Naive thymus-derived CD4-positive, alpha-beta T cell (primary cell): ENCODE measurements around the gene SYT1. TPM values are rescaled to one million over a fixed set of nuclear protein-coding genes. Genes with fewer than 3 reads are reported as not detected.

Experiments
- ATAC-seq: fragments of 150-1000 bp; cut with Tn5 transposase; 2 replicates; pipeline ENCODE4 v1.10.0; 2021; ENCODE audit warnings: mild to moderate bottlenecking, moderate library complexity
- CTCF ChIA-PET: fragments of 350-600 bp; sonication (Branson Sonifier 250); formaldehyde crosslinking; loops from one replicate; lab custom pipeline; 2021; ENCODE audit warnings: antibody characterized with exemption; lab: Charles Lee
- POLR2A ChIA-PET: fragments of 350-600 bp; sonication (Branson Sonifier 250); formaldehyde crosslinking; loops from one replicate; lab custom pipeline; 2021; ENCODE audit warnings: antibody characterized with exemption, inconsistent platforms; lab: Charles Lee
- DNase-seq, 9 donors: peaks; one replicate each; pipeline versions ENCODE4 v3.0.0 to v3.0.0-alpha.2; 2020 to 2022; ENCODE audit warnings: mixed read lengths in 1 of 9
- H3K27ac ChIP-seq: one replicate; pipeline ENCODE4 v1.7.0; 2013; ENCODE audit warnings: mild to moderate bottlenecking, low read depth, low read length, moderate library complexity
- H3K27me3 ChIP-seq, 2 donors: one replicate each; pipeline ENCODE4 v1.7.0; 2013; ENCODE audit warnings: low read length in 2 of 2, mild to moderate bottlenecking in 2 of 2, moderate library complexity in 2 of 2; ENCODE audit not compliant: control insufficient read depth in 2 of 2, insufficient read depth in 2 of 2
- H3K36me3 ChIP-seq, 3 experiments: 1 replicate in 2 of 3; 2 replicates in 1 of 3; pipeline ENCODE4 v1.7.0; 2013; ENCODE audit warnings: low read length in 3 of 3, mild to moderate bottlenecking in 3 of 3, moderate library complexity in 1 of 3; ENCODE audit not compliant: insufficient read depth in 3 of 3, control insufficient read depth in 2 of 3
- H3K4me1 ChIP-seq, 2 donors: one replicate each; pipeline ENCODE4 v1.7.0; 2013; ENCODE audit warnings: low read length in 2 of 2, mild to moderate bottlenecking in 2 of 2, moderate library complexity in 1 of 2; ENCODE audit not compliant: control insufficient read depth in 2 of 2, insufficient read depth in 2 of 2
- H3K4me3 ChIP-seq: 2 replicates; pipeline ENCODE4 v1.7.0; 2013; ENCODE audit warnings: mild to moderate bottlenecking, low read length
- H3K9me3 ChIP-seq, 3 experiments: 1 replicate in 2 of 3; 2 replicates in 1 of 3; pipeline ENCODE4 v1.7.0; 2013; ENCODE audit warnings: low read length in 3 of 3; ENCODE audit not compliant: control insufficient read depth in 2 of 3
- H3K27ac Mint-ChIP-seq, 9 donors: one replicate each; pipeline ENCODE4 v1.8.0; 2020 to 2022; ENCODE audit warnings: mixed read lengths in 9 of 9, mild to moderate bottlenecking in 8 of 9, moderate library complexity in 5 of 9, inconsistent platforms in 2 of 9
- H3K27me3 Mint-ChIP-seq, 5 donors: one replicate each; pipeline ENCODE4 v1.8.0; 2021 to 2022; ENCODE audit warnings: mixed read lengths in 5 of 5, mild to moderate bottlenecking in 1 of 5
- H3K36me3 Mint-ChIP-seq, 5 donors: one replicate each; pipeline ENCODE4 v1.8.0; 2020 to 2022; ENCODE audit warnings: mixed read lengths in 5 of 5, mild to moderate bottlenecking in 3 of 5, inconsistent platforms in 1 of 5
- H3K4me1 Mint-ChIP-seq, 7 donors: one replicate each; pipeline ENCODE4 v1.8.0; 2020 to 2022; ENCODE audit warnings: mixed read lengths in 7 of 7, mild to moderate bottlenecking in 3 of 7, inconsistent platforms in 1 of 7
- H3K4me3 Mint-ChIP-seq, 10 donors: one replicate each; pipeline ENCODE4 v1.8.0; 2020 to 2022; ENCODE audit warnings: mild to moderate bottlenecking in 10 of 10, mixed read lengths in 10 of 10, moderate library complexity in 6 of 10, inconsistent platforms in 2 of 10
- H3K9me3 Mint-ChIP-seq, 11 donors: one replicate each; pipeline ENCODE4 v1.8.0; 2020 to 2022; ENCODE audit warnings: mixed read lengths in 11 of 11, mild to moderate bottlenecking in 4 of 11, inconsistent platforms in 1 of 11, moderate library complexity in 1 of 11
- intact Hi-C, 2 donors: fragments of 100-400 bp; cut with micrococcal nuclease; formaldehyde crosslinking; loops; one replicate each; pipeline ENCODE4 v1.15.1; 2023
- polyA plus RNA-seq, 2 donors: library from polyadenylated mRNA; unstranded; fragments of 300-500 nt; fragmentation: Illumina TruSeq; gene quantifications; one replicate each; pipeline ENCODE4 v1.2.3, GENCODE V29; 2021
- total RNA-seq, 6 experiments: library from RNA in 5 of 6; stranded (reverse) in 5 of 6; gene quantifications; 1 replicate in 5 of 6; 2 replicates in 1 of 6; pipeline ENCODE4 v1.2.3 and lab custom pipeline; 2021 to 2026

The SYT1 gene
- total and polyA plus RNA-seq, 7 experiments from 2014 or later, result 0.98 TPM; not detected in 6

DNA sequence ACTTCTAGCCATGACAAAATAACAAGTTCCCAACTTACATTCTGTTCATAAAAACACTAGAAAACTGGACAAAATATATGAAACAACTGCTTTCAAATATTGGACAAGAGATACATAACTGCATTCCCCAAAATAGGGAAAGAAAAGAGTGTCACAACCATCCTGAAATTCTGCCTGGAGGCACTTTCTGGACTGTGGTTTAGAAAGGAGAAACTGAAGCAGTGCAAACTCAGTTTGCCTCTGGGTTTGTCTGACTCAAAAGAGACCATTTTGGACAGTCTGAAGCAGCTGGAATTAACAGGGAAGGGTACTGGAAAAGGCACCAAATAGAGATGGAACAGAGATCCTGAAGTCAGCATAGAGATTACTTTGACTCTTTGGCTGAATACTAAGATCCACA is 11.3 kb upstream of the SYT1 start:
- Histone ChIP-seq H3K36me3 (no peaks in the 10 kb centered on the region), H3K4me1 (no peaks in the 10 kb centered on the region), H3K27ac (no peak overlapping the region), H3K9me3 (no peaks in the 10 kb centered on the region), H3K27me3 (no peaks in the 10 kb centered on the region), H3K4me3 (no peak overlapping the region)
- peaks cover 0 to 18% (median 3%) of the 10 kb centered on the region in 11 donors for H3K9me3 Mint-ChIP-seq
- ChIA-PET CTCF (no interaction called here), POLR2A (no interaction called here)
- no peak for ATAC-seq
- no peaks in the 10 kb centered on the region for H3K4me1 Mint-ChIP-seq
- no peak overlapping the region for H3K27ac Mint-ChIP-seq
- no peaks in the 10 kb centered on the region for H3K36me3 Mint-ChIP-seq
- no peak overlapping the region for H3K4me3 Mint-ChIP-seq
- H3K27me3 Mint-ChIP-seq, result no peaks in the 10 kb centered on the region
- no peak for DNase-seq
- intact Hi-C loops, result no loop called here

DNA sequence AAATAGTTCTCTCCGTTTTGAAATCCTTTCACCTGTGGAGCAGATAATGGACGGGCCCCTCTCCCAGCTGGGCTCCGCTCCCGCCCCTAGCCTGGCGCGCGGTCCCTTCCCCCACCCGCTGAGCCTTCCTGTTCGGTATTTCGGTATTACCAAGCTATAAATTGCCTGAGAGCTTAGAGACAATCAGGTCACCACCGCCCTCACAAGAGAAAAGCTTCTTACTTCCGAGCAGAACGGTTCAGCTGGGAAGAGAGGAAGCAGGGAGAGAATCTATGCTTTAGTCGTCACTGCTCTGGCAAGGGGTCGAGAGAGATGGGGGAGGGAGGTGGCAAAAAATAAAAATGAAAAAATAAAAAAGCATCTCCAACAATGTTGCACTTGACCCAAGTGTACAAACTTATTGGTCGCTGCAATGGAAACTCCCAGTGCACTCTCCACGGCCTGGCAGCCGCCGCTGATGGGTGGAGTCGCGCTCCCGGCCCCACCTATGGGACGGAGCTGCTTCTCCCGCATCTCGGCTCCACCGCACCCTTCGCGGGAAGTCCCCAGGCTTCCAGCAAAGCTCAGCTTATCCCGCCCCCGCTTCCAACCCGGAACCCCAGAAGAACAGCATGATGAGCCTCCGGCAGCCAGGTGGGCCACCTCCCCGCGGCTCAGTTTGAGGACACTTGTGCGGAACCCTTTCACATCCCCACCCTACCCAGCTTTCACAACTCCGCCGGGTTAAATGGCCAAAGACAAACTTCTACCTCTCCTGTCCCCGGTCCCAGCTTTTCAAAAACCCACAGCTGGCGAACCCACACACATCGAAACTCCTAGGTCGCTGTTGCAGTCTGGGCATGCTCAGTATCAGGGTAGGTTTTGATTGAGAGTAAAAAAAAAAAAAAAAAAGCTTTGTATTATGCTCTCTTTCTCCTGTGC is 832 bp upstream of the SYT1 start:
- peaks cover 22 to 30% (median 24%) of the 10 kb centered on the region in 5 donors for H3K27me3 Mint-ChIP-seq
- peaks cover 0 to 20% (median 3%) of the 10 kb centered on the region in 11 donors for H3K9me3 Mint-ChIP-seq
- H3K27ac Mint-ChIP-seq, result no peak overlapping the region
- H3K9me3 ChIP-seq, result peaks cover 0 to 4% (median 0%) of the 10 kb centered on the region in 3 experiments
- DNase-seq (no peak), ATAC-seq (no peak)
- intact Hi-C loops, result no loop called here
- H3K4me3 ChIP-seq, result no peak overlapping the region
- no peaks in the 10 kb centered on the region for H3K27me3 ChIP-seq
- CTCF ChIA-PET, result no interaction called here
- H3K27ac ChIP-seq, result no peak overlapping the region
- no peaks in the 10 kb centered on the region for H3K36me3 Mint-ChIP-seq
- peak overlapping the region in 1 of 10 donors; percentile 23 for H3K4me3 Mint-ChIP-seq
- POLR2A ChIA-PET, result no interaction called here
- H3K36me3 ChIP-seq, result no peaks in the 10 kb centered on the region
- no peaks in the 10 kb centered on the region for H3K4me1 Mint-ChIP-seq
- H3K4me1 ChIP-seq, result no peaks in the 10 kb centered on the region

DNA sequence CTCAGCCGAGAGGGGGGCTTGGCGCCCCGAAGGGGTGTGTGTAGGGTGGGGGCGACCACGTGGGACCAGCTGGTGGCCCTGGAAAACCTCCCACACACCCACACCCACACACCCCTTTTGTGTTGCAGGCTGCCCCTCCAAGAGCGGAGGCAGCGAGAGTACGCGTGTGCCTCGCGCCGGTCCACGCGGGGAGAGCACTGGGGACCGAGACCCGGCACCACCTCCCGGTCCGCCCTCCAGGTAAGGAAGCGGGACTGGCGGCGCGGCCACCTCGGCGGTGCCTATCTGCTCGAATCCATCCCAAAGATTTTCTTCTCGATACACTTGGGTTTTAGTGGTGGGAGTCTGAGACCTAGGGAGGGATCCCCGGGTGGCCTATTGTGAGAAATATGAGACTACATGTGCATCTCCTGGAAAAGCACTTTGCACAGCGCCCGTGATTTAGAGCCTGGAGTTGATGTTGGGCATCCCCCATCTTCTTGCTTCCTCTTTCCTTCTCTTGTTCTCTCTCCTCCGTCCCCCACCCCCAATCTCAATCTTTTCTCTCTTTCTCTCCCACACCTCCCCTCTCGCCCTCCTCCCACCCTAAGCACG is 393 bp downstream of the SYT1 start:
- Mint-ChIP-seq H3K27ac (no peak overlapping the region), H3K9me3 (peaks cover 0 to 13% (median 3%) of the 10 kb centered on the region in 11 donors), H3K27me3 (peaks cover 22 to 30% (median 24%) of the 10 kb centered on the region in 5 donors), H3K4me1 (no peaks in the 10 kb centered on the region), H3K4me3 (no peak overlapping the region), H3K36me3 (no peaks in the 10 kb centered on the region)
- CTCF ChIA-PET, result no interaction called here
- Histone ChIP-seq H3K36me3 (no peaks in the 10 kb centered on the region), H3K9me3 (peaks cover 0 to 4% (median 0%) of the 10 kb centered on the region in 3 experiments), H3K4me1 (no peaks in the 10 kb centered on the region), H3K4me3 (no peak overlapping the region), H3K27me3 (no peaks in the 10 kb centered on the region), H3K27ac (no peak overlapping the region)
- POLR2A ChIA-PET, result no interaction called here
- DNase-seq (no peak), ATAC-seq (no peak)
- intact Hi-C loops, result no loop called here

DNA sequence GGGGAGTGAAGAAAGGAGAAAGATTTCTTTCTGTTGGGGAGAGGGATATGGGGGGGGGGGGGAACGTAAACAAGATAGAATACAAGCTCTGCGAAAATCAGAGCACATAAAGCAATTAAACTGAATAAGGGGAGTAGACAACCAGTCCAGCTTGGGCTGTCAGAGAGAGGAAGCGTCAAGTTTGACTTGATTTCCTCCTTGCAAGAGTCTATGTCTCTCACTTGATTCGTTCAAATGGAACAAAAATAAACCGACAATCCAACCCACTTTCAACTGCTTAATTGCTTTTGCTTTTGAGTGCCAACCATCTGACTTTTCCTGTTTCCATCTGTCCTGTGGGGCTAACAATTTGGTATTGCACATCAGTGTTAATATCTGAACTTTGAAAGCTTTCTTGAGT is 942 bp downstream of the SYT1 start:
- no peaks in the 10 kb centered on the region for H3K4me1 Mint-ChIP-seq
- ATAC-seq (no peak), DNase-seq (no peak)
- no peak overlapping the region for H3K27ac Mint-ChIP-seq
- ChIA-PET POLR2A (no interaction called here), CTCF (no interaction called here)
- intact Hi-C loops, result no loop called here
- Histone ChIP-seq H3K36me3 (no peaks in the 10 kb centered on the region), H3K27ac (no peak overlapping the region), H3K27me3 (no peaks in the 10 kb centered on the region), H3K4me3 (no peak overlapping the region), H3K9me3 (peaks cover 0 to 4% (median 0%) of the 10 kb centered on the region in 3 experiments), H3K4me1 (no peaks in the 10 kb centered on the region)
- H3K4me3 Mint-ChIP-seq, result no peak overlapping the region
- no peaks in the 10 kb centered on the region for H3K36me3 Mint-ChIP-seq
- peaks cover 0 to 13% (median 3%) of the 10 kb centered on the region in 11 donors for H3K9me3 Mint-ChIP-seq
- H3K27me3 Mint-ChIP-seq, result peaks cover 22 to 30% (median 24%) of the 10 kb centered on the region in 5 donors

DNA sequence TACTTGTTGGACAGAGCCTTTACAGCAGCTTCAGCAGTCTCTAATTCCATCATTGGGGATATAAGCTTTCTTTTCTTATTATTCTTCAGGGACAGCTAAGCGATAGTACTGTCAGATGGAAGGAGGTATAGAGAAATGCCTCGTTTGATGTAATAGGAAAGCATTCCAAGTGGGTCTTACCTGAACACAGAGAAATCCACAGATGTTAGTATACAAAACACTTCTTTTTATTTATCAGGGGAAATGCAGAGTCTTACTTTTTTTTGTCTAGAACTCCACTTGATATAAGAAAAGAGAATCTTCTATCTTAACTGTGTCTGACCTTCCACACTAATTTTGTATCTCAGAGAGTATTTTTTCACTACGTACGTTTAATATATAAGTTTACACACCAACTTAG is 1.9 kb downstream of the SYT1 start:
- ChIA-PET POLR2A (interaction anchor here (0.7 kb wide), 1 partner anchor 241 kb away, joined by 4 read pairs; no protein-coding TSS in a partner anchor), CTCF (no interaction called here)
- Mint-ChIP-seq H3K27me3 (peaks cover 20 to 28% (median 24%) of the 10 kb centered on the region in 5 donors), H3K36me3 (no peaks in the 10 kb centered on the region), H3K27ac (no peak overlapping the region), H3K9me3 (peaks cover 0 to 13% (median 2%) of the 10 kb centered on the region in 11 donors), H3K4me1 (no peaks in the 10 kb centered on the region), H3K4me3 (no peak overlapping the region)
- intact Hi-C loops, result no loop called here
- Histone ChIP-seq H3K27ac (no peak overlapping the region), H3K27me3 (no peaks in the 10 kb centered on the region), H3K4me3 (no peak overlapping the region), H3K4me1 (no peaks in the 10 kb centered on the region), H3K36me3 (no peaks in the 10 kb centered on the region), H3K9me3 (peaks cover 0 to 4% (median 0%) of the 10 kb centered on the region in 3 experiments)
- ATAC-seq (no peak), DNase-seq (no peak)

GRCh38 chr12:78870539-78870938 is 6.0 kb downstream of the SYT1 start:
- H3K27me3 ChIP-seq, result no peaks in the 10 kb centered on the region
- ChIA-PET CTCF (no interaction called here), POLR2A (no interaction called here)
- DNase-seq, result no peak
- H3K9me3 ChIP-seq, result no peaks in the 10 kb centered on the region
- no peaks in the 10 kb centered on the region for H3K36me3 Mint-ChIP-seq
- peaks cover 0 to 5% (median 3%) of the 10 kb centered on the region in 5 donors for H3K27me3 Mint-ChIP-seq
- no peak overlapping the region for H3K4me3 ChIP-seq
- no peaks in the 10 kb centered on the region for H3K4me1 Mint-ChIP-seq
- no peaks in the 10 kb centered on the region for H3K36me3 ChIP-seq
- H3K4me1 ChIP-seq, result no peaks in the 10 kb centered on the region
- H3K4me3 Mint-ChIP-seq, result no peak overlapping the region
- no peak overlapping the region for H3K27ac Mint-ChIP-seq
- no peak overlapping the region for H3K27ac ChIP-seq
- H3K9me3 Mint-ChIP-seq, result peaks cover 0 to 2% (median 0%) of the 10 kb centered on the region in 11 donors
- no peak for ATAC-seq
- intact Hi-C loops, result no loop called here
